Measurements from ENCODE around the gene POFUT2.

DNA sequence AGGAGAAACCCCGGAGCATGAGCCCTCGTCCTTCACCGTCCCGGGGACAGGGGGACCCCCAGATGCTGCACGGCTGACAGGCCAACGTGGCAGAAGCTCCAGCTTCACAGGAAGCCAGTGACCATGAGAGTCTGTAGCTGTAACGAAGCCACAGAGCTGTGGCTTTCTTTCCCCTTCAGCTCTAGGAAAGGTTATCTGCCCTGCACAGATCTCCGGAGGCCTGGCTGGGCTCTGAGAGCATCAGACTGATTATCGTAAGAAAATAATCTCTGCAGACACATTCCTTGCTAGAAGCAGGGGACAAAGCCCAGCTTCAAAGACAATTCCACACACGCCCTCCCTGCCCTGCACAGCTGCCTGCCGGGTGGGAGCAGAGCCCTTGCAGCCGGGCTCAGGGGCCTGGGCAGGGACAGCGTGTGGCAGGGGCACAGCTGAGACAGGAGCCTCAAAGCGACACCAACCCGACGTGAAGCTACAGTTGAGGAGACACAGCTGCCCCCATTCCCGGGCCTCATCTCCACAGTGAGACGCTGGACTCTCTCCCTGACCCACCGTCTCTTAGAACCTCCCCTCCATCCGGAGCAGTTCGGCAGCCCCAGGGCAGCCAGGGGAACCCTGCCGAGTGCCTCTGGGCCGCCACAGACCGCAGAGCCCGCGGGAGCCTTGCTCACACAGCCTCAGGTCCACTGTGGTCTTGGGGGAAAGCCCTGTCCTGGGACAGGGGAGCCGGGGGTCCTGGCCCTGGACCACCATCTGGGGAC lies 30.6 kb downstream of the POFUT2 start:
- TF ChIP-seq EZH2phosphoT487 (IDR thresholded peaks at IDR 0.05; ENCODE audit: borderline replicate concordance, low read length) (no peak), CTCF (conservative IDR thresholded peaks at IDR 0.05; ENCODE audit: low read depth, low read length) (no peak)

Data from PC-3 (cell line).